Liver (tissue), 9 donors: ENCODE data around the gene BRF1. TPM values are rescaled to one million over a fixed set of nuclear protein-coding genes. Genes with fewer than 3 reads are reported as not detected.

Source experiments
- DNase-seq: peaks from one replicate; pipeline ENCODE4 v3.0.0-alpha.2; 2017; ENCODE audit warnings: low spot score
- H3K27ac ChIP-seq, 2 donors: one replicate each; pipeline ENCODE4 v1.7.0; 2013; ENCODE audit warnings: inconsistent platforms in 2 of 2, low read length in 2 of 2, control low read depth in 1 of 2, low read depth in 1 of 2, mild to moderate bottlenecking in 1 of 2
- H3K27me3 ChIP-seq, 4 donors: one replicate each; pipeline versions ENCODE4 v1.6.1 to v1.7.0; 2013; ENCODE audit warnings: low read length in 3 of 4, inconsistent platforms in 1 of 4, mild to moderate bottlenecking in 1 of 4, moderate library complexity in 1 of 4; ENCODE audit not compliant: control insufficient read depth in 4 of 4, insufficient read depth in 4 of 4
- H3K36me3 ChIP-seq, 4 donors: one replicate each; pipeline versions ENCODE4 v1.6.1 to v1.7.0; 2013; ENCODE audit warnings: low read length in 3 of 4, mild to moderate bottlenecking in 3 of 4, low read depth in 1 of 4, moderate library complexity in 1 of 4; ENCODE audit not compliant: control insufficient read depth in 4 of 4, insufficient read depth in 3 of 4
- H3K4me1 ChIP-seq, 4 donors: one replicate each; pipeline versions ENCODE4 v1.6.1 to v1.7.0; 2013; ENCODE audit warnings: low read length in 3 of 4, mild to moderate bottlenecking in 3 of 4, moderate library complexity in 1 of 4; ENCODE audit not compliant: control insufficient read depth in 4 of 4, insufficient read depth in 4 of 4
- H3K4me3 ChIP-seq, 3 donors: one replicate each; pipeline versions ENCODE4 v1.6.1 to v1.7.0; 2013; ENCODE audit warnings: low read length in 3 of 3, control low read depth in 1 of 3, low read depth in 1 of 3, mild to moderate bottlenecking in 1 of 3
- H3K9ac ChIP-seq, 2 donors: one replicate each; pipeline ENCODE4 v1.7.0; 2013; ENCODE audit warnings: low read length in 2 of 2, mild to moderate bottlenecking in 2 of 2, moderate library complexity in 2 of 2, control low read depth in 1 of 2, low read depth in 1 of 2
- H3K9me3 ChIP-seq, 4 donors: one replicate each; pipeline versions ENCODE4 v1.6.1 to v1.7.0; 2013; ENCODE audit warnings: low read length in 3 of 4; ENCODE audit not compliant: control insufficient read depth in 4 of 4
- EGR1 ChIP-seq, 2 donors: IDR thresholded peaks; 2 replicates each; pipeline ENCODE4 v1.6.1; 2016 to 2018; ENCODE audit warnings: antibody characterized with exemption in 2 of 2, low read depth in 2 of 2
- FOXA1 ChIP-seq: IDR thresholded peaks from 2 replicates; pipeline ENCODE4 v1.6.1; 2016; ENCODE audit warnings: antibody characterized with exemption
- FOXA2 ChIP-seq: IDR thresholded peaks from 2 replicates; pipeline ENCODE4 v1.6.1; 2016; ENCODE audit warnings: antibody characterized with exemption
- GABPA ChIP-seq, 2 donors: IDR thresholded peaks in 1 of 2; conservative IDR thresholded peaks in 1 of 2; 2 replicates each; pipeline ENCODE4 v1.6.1; 2016; ENCODE audit warnings: antibody characterized with exemption in 2 of 2, mild to moderate bottlenecking in 1 of 2, moderate library complexity in 1 of 2
- HNF4A ChIP-seq, 2 donors: conservative IDR thresholded peaks; 2 replicates each; pipeline ENCODE4 v1.6.1; 2016; ENCODE audit warnings: antibody characterized with exemption in 2 of 2, mild to moderate bottlenecking in 2 of 2
- JUND ChIP-seq, 2 donors: IDR thresholded peaks; 2 replicates each; pipeline ENCODE4 v1.6.1; 2016; ENCODE audit warnings: antibody characterized with exemption in 2 of 2
- NR2F2 ChIP-seq: IDR thresholded peaks from 2 replicates; pipeline ENCODE4 v1.6.1; 2016; ENCODE audit warnings: antibody characterized with exemption
- RAD21 ChIP-seq, 2 donors: IDR thresholded peaks; 2 replicates each; pipeline ENCODE4 v1.6.1; 2016; ENCODE audit warnings: antibody characterized with exemption in 2 of 2, mild to moderate bottlenecking in 2 of 2
- RXRA ChIP-seq, 2 donors: IDR thresholded peaks; 2 replicates each; pipeline ENCODE4 v1.6.1; 2017 to 2018; ENCODE audit warnings: antibody characterized with exemption in 2 of 2, mild to moderate bottlenecking in 1 of 2
- SP1 ChIP-seq: IDR thresholded peaks from 2 replicates; pipeline ENCODE4 v1.6.1; 2018; ENCODE audit warnings: antibody characterized with exemption, mild to moderate bottlenecking
- TAF1 ChIP-seq: conservative IDR thresholded peaks from 2 replicates; pipeline ENCODE4 v1.6.1; 2016; ENCODE audit warnings: antibody characterized with exemption, mild to moderate bottlenecking
- YY1 ChIP-seq: IDR thresholded peaks from 2 replicates; pipeline ENCODE4 v1.6.1; 2016; ENCODE audit warnings: antibody characterized with exemption, mild to moderate bottlenecking
- WGBS: extraction: QIAGEN DNeasy Blood & Tissue Kit; methylation state at CpG from one replicate; pipeline ENCODE4 v1.1.7; 2013; 5-methylcytosine and 5-hydroxymethylcytosine counted together
- polyA plus RNA-seq, 2 donors: library from polyadenylated mRNA; stranded (reverse) in 1 of 2; unstranded in 1 of 2; fragments of 200-250 nt in 1 of 2; fragments of >200 nt in 1 of 2; fragmentation: Nextera tagmentation in 1 of 2; extraction: Ambion mirVana in 1 of 2; gene quantifications; one replicate each; pipeline versions ENCODE4 v1.2.1 to v1.2.3, GENCODE V29; 2013 to 2015
- total RNA-seq, 2 donors: library from RNA; depleted of rRNA; stranded (reverse); fragments of >200 nt; gene quantifications; one replicate each; pipeline ENCODE4 v1.2.3, GENCODE V29; 2014
- TF ChIP-seq, protein P1 (sequence below): IDR thresholded peaks from 2 replicates; pipeline ENCODE4 v1.6.1; 2016; ENCODE audit warnings: antibody characterized with exemption
- TF ChIP-seq, protein P2 (sequence below): IDR thresholded peaks from 2 replicates; pipeline ENCODE4 v1.6.1; 2016; ENCODE audit warnings: antibody characterized with exemption
- TF ChIP-seq, protein P3 (sequence below): fragments of 150-350 bp; IDR thresholded peaks from 2 replicates; pipeline ENCODE4 v1.5.1; 2017; ENCODE audit warnings: improper control_type of control experiment, low read depth, low read length; ENCODE audit not compliant: missing input control
- TF ChIP-seq, protein P4 (sequence below): IDR thresholded peaks from 2 replicates; pipeline ENCODE4 v1.6.1; 2016; ENCODE audit warnings: antibody characterized with exemption, mild to moderate bottlenecking
- donor health status: healthy.
- donor health status: healthy.
- donor health status: healthy.
- donor health status: healthy.
- donor health status: healthy.

The BRF1 gene
- total and polyA plus RNA-seq, 4 donors = 4.6 to 24.1 (median 10.6) TPM

DNA sequence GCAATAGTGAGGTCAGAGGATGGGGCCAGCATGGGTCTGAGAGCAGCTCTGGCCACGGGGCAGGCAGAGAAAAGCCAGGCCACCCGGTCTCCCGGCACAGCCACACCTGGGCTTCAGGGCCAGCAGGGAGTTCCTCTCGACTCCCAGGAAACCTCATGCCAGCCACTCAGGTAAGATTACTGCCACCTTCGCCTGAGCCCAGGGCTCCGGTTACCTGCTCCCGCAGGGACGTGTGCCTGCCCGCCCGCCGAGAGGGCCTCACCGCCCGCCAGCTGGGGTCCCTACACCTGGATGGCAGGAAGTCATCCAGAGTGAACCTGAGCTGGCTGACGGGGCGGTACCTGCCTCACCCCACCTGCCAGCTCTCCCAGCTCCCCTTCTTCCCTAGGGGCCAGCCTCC, 139.5 kb downstream of the BRF1 start:
- H3K27ac ChIP-seq = no peak overlapping the region
- no peak for DNase-seq
- H3K4me1 ChIP-seq = no peaks in the 10 kb centered on the region
- H3K36me3 ChIP-seq = no peaks in the 10 kb centered on the region
- H3K4me3 ChIP-seq = no peak overlapping the region
- TF ChIP-seq NR2F2 = no peak
- TF ChIP-seq FOXA2 = no peak
- no peak for TF ChIP-seq HNF4A (conservative IDR thresholded peaks at IDR 0.05)
- TF ChIP-seq, protein P1, sequence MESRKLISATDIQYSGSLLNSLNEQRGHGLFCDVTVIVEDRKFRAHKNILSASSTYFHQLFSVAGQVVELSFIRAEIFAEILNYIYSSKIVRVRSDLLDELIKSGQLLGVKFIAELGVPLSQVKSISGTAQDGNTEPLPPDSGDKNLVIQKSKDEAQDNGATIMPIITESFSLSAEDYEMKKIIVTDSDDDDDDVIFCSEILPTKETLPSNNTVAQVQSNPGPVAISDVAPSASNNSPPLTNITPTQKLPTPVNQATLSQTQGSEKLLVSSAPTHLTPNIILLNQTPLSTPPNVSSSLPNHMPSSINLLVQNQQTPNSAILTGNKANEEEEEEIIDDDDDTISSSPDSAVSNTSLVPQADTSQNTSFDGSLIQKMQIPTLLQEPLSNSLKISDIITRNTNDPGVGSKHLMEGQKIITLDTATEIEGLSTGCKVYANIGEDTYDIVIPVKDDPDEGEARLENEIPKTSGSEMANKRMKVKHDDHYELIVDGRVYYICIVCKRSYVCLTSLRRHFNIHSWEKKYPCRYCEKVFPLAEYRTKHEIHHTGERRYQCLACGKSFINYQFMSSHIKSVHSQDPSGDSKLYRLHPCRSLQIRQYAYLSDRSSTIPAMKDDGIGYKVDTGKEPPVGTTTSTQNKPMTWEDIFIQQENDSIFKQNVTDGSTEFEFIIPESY = no peak
- TF ChIP-seq YY1 = no peak
- no peak for TF ChIP-seq SP1
- TF ChIP-seq JUND (IDR thresholded peaks at IDR 0.05) = no peak
- TF ChIP-seq RAD21 (IDR thresholded peaks at IDR 0.05) = no peak
- TF ChIP-seq EGR1 (IDR thresholded peaks at IDR 0.05; ENCODE audit: low read depth in 2 of 2) = no peak
- TF ChIP-seq RXRA (IDR thresholded peaks at IDR 0.05) = no peak
- TF ChIP-seq TAF1 = no peak
- TF ChIP-seq FOXA1 = no peak
- TF ChIP-seq, protein P2, sequence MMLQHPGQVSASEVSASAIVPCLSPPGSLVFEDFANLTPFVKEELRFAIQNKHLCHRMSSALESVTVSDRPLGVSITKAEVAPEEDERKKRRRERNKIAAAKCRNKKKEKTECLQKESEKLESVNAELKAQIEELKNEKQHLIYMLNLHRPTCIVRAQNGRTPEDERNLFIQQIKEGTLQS = no peak
- TF ChIP-seq, protein P3, sequence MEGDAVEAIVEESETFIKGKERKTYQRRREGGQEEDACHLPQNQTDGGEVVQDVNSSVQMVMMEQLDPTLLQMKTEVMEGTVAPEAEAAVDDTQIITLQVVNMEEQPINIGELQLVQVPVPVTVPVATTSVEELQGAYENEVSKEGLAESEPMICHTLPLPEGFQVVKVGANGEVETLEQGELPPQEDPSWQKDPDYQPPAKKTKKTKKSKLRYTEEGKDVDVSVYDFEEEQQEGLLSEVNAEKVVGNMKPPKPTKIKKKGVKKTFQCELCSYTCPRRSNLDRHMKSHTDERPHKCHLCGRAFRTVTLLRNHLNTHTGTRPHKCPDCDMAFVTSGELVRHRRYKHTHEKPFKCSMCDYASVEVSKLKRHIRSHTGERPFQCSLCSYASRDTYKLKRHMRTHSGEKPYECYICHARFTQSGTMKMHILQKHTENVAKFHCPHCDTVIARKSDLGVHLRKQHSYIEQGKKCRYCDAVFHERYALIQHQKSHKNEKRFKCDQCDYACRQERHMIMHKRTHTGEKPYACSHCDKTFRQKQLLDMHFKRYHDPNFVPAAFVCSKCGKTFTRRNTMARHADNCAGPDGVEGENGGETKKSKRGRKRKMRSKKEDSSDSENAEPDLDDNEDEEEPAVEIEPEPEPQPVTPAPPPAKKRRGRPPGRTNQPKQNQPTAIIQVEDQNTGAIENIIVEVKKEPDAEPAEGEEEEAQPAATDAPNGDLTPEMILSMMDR = no peak
- no peak for TF ChIP-seq GABPA (IDR thresholded peaks at IDR 0.05 in 1 of 2, conservative IDR thresholded peaks at IDR 0.05 in 1 of 2)
- TF ChIP-seq, protein P4, sequence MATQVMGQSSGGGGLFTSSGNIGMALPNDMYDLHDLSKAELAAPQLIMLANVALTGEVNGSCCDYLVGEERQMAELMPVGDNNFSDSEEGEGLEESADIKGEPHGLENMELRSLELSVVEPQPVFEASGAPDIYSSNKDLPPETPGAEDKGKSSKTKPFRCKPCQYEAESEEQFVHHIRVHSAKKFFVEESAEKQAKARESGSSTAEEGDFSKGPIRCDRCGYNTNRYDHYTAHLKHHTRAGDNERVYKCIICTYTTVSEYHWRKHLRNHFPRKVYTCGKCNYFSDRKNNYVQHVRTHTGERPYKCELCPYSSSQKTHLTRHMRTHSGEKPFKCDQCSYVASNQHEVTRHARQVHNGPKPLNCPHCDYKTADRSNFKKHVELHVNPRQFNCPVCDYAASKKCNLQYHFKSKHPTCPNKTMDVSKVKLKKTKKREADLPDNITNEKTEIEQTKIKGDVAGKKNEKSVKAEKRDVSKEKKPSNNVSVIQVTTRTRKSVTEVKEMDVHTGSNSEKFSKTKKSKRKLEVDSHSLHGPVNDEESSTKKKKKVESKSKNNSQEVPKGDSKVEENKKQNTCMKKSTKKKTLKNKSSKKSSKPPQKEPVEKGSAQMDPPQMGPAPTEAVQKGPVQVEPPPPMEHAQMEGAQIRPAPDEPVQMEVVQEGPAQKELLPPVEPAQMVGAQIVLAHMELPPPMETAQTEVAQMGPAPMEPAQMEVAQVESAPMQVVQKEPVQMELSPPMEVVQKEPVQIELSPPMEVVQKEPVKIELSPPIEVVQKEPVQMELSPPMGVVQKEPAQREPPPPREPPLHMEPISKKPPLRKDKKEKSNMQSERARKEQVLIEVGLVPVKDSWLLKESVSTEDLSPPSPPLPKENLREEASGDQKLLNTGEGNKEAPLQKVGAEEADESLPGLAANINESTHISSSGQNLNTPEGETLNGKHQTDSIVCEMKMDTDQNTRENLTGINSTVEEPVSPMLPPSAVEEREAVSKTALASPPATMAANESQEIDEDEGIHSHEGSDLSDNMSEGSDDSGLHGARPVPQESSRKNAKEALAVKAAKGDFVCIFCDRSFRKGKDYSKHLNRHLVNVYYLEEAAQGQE = no peak
- H3K9ac ChIP-seq = no peak overlapping the region
- no peaks in the 10 kb centered on the region for H3K27me3 ChIP-seq
- H3K9me3 ChIP-seq = no peaks in the 10 kb centered on the region
- 80% methylated on average over 15 of the region's 15 CpGs for WGBS

DNA sequence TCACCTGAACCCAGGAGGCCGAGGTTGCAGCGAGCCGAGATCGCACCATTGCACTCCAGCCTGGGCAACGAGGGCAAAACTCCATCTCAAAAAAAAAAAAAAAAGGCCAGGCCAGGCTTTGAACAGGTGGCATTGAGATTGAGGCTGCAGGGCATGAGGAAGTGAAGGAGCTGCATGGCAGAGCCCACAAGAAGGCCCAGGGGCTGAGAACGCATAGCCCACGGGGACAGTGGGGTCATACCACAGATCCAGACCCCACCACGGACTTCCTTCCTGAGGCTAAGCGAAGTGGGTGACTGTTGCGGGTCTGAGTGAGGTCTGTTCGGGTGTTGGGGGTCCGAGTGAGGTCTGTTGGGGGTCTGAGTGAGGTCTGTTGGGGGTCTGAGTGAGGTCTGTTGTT, 140.0 kb downstream of the BRF1 start:
- H3K36me3 ChIP-seq = no peaks in the 10 kb centered on the region
- H3K9me3 ChIP-seq = no peaks in the 10 kb centered on the region
- TF ChIP-seq, protein P3 = no peak
- TF ChIP-seq FOXA1 (no peak), HNF4A (conservative IDR thresholded peaks at IDR 0.05) (no peak), SP1 (no peak)
- H3K9ac ChIP-seq = no peak overlapping the region
- peaks cover 0 to under 1% (median 0%) of the 10 kb centered on the region in 4 donors for H3K4me1 ChIP-seq
- no peaks in the 10 kb centered on the region for H3K27me3 ChIP-seq
- DNase-seq = no peak
- H3K27ac ChIP-seq = no peak overlapping the region
- H3K4me3 ChIP-seq = no peak overlapping the region
- WGBS = 80% methylated on average over 12 of the region's 12 CpGs
